K562 (cell line): ENCODE results near the gene FAM83D. TPM values are rescaled to one million over a fixed set of nuclear protein-coding genes. Genes with fewer than 3 reads are reported as not detected.

ENCODE experiments used
- AFF4 ChIP-seq: sonication (generic); formaldehyde crosslinking; IDR thresholded peaks from 2 replicates; pipeline ENCODE4 v1.8.0; 2023; ENCODE audit warnings: mild to moderate bottlenecking, missing genetic modification reagents
- ETV5 ChIP-seq: sonication (generic); formaldehyde crosslinking; IDR thresholded peaks from 2 replicates; pipeline ENCODE4 v1.4.0; 2020; ENCODE audit warnings: low read depth, mild to moderate bottlenecking, missing genetic modification reagents
- GTF2B ChIP-seq: IDR thresholded peaks from 2 replicates; pipeline ENCODE4 v1.6.1; 2011; ENCODE audit not compliant: insufficient read length; ENCODE audit errors: extremely low read depth
- MIER1 ChIP-seq: fragments of 450-650 bp; IDR thresholded peaks from 2 replicates; pipeline ENCODE4 v1.6.1; 2016; ENCODE audit warnings: antibody characterized with exemption, mild to moderate bottlenecking, low read depth
- MTA1 ChIP-seq: fragments of 450-650 bp; IDR thresholded peaks from 2 replicates; pipeline ENCODE4 v1.6.1; 2017; ENCODE audit warnings: borderline replicate concordance
- MYNN ChIP-seq, 2 experiments: sonication (generic); formaldehyde crosslinking in 1 of 2; IDR thresholded peaks; 2 replicates each; pipeline versions ENCODE4 v1.5.0 to v1.6.1; 2016 to 2020; ENCODE audit warnings: antibody characterized with exemption in 1 of 2, missing genetic modification reagents in 1 of 2
- PRPF4 ChIP-seq: fragments of 200-400 bp; formaldehyde crosslinking; IDR thresholded peaks from one replicate; pipeline ENCODE4 v1.6.1; 2017; ENCODE audit warnings: low read length, low read depth, mild to moderate bottlenecking; ENCODE audit not compliant: insufficient read depth, poor library complexity, severe bottlenecking
- RBFOX2 ChIP-seq: fragments of 200-400 bp; formaldehyde crosslinking; IDR thresholded peaks from 2 replicates; pipeline ENCODE4 v1.6.1; 2017; ENCODE audit warnings: low read depth, mild to moderate bottlenecking, low read length, moderate library complexity
- TAF7 ChIP-seq: fragments of 450-650 bp; IDR thresholded peaks from 2 replicates; pipeline ENCODE4 v1.6.1; 2016; ENCODE audit warnings: missing genetic modification characterization, missing compliant biosample characterization
- ZSCAN29 ChIP-seq: fragments of 450-650 bp; IDR thresholded peaks from 2 replicates; pipeline ENCODE4 v1.6.1; 2017
- polyA plus RNA-seq, 8 experiments: library from polyadenylated mRNA; depleted of rRNA in 4 of 8; stranded (reverse) in 5 of 8; unstranded in 3 of 8; fragments of >200 nt; fragmentation: Nextera tagmentation in 2 of 8; fragmentation: Illumina TruSeq in 1 of 8; extraction: Ambion mirVana in 2 of 8; extraction: Trizol in 1 of 8; gene quantifications; 2 replicates each; pipeline versions ENCODE4 v1.2.1 to v1.2.3, GENCODE V29; 2011 to 2014; ENCODE audit warnings: inconsistent platforms in 1 of 8, missing spikeins in 1 of 8
- total RNA-seq, 7 experiments: library from RNA; depleted of rRNA in 6 of 7; stranded (reverse); fragments of >200 nt in 6 of 7; fragmentation: Illumina TruSeq in 2 of 7; extraction: Trizol in 2 of 7; gene quantifications; 2 replicates each; pipeline versions ENCODE4 v1.2.1 to v1.2.3, GENCODE V29; 2011 to 2021; ENCODE audit warnings: low replicate concordance in 1 of 7
- TF ChIP-seq, protein P1 (sequence below): fragments of 250-450 bp; sonication (Bioruptor Pico); IDR thresholded peaks from 2 replicates; pipeline ENCODE4 v1.5.0; 2022; ENCODE audit warnings: mild to moderate bottlenecking
- TF ChIP-seq, protein P2 (sequence below): sonication (generic); formaldehyde crosslinking; IDR thresholded peaks from 2 replicates; pipeline ENCODE4 v1.8.1; 2023; ENCODE audit warnings: mild to moderate bottlenecking, missing genetic modification reagents

Gene FAM83D
- total and polyA plus RNA-seq, 9 of the 15 experiments (the other 6 are each of a cell fraction or from before 2014, with no cell fraction given), result 8.2 to 66.1 (median 43.5) TPM

GRCh38 chr20:38926142-38926933 lies at the start of gene FAM83D (continued):
- no peak for TF ChIP-seq MYNN (IDR thresholded peaks at IDR 0.05)
- TF ChIP-seq MYNN (CRISPR knock-in tag; IDR thresholded peaks at IDR 0.05), result no peak
- TF ChIP-seq RBFOX2, result peak; percentile 100
- TF ChIP-seq ETV5, result peak; percentile 23; the same call in 1 of the 2 replicates
- peak; percentile 97 for TF ChIP-seq MTA1
- peak; percentile 94 for TF ChIP-seq AFF4 (CRISPR knock-in tag)
- TF ChIP-seq MIER1, result no peak
- TF ChIP-seq, protein P1, sequence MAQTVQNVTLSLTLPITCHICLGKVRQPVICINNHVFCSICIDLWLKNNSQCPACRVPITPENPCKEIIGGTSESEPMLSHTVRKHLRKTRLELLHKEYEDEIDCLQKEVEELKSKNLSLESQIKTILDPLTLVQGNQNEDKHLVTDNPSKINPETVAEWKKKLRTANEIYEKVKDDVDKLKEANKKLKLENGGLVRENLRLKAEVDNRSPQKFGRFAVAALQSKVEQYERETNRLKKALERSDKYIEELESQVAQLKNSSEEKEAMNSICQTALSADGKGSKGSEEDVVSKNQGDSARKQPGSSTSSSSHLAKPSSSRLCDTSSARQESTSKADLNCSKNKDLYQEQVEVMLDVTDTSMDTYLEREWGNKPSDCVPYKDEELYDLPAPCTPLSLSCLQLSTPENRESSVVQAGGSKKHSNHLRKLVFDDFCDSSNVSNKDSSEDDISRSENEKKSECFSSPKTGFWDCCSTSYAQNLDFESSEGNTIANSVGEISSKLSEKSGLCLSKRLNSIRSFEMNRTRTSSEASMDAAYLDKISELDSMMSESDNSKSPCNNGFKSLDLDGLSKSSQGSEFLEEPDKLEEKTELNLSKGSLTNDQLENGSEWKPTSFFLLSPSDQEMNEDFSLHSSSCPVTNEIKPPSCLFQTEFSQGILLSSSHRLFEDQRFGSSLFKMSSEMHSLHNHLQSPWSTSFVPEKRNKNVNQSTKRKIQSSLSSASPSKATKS (CRISPR knock-in tag), result no peak
- peak; percentile 83 for TF ChIP-seq PRPF4
- peak; percentile 50; the same call in 1 of the 2 replicates for TF ChIP-seq ZSCAN29
- TF ChIP-seq GTF2B, result peak; percentile 20
- TF ChIP-seq, protein P2, sequence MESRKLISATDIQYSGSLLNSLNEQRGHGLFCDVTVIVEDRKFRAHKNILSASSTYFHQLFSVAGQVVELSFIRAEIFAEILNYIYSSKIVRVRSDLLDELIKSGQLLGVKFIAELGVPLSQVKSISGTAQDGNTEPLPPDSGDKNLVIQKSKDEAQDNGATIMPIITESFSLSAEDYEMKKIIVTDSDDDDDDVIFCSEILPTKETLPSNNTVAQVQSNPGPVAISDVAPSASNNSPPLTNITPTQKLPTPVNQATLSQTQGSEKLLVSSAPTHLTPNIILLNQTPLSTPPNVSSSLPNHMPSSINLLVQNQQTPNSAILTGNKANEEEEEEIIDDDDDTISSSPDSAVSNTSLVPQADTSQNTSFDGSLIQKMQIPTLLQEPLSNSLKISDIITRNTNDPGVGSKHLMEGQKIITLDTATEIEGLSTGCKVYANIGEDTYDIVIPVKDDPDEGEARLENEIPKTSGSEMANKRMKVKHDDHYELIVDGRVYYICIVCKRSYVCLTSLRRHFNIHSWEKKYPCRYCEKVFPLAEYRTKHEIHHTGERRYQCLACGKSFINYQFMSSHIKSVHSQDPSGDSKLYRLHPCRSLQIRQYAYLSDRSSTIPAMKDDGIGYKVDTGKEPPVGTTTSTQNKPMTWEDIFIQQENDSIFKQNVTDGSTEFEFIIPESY (CRISPR knock-in tag), result peak; percentile 58
- 0 out of 2 replicates have a peak, but pooled peaks have one; percentile 41 for TF ChIP-seq TAF7
